ENCODE data around the gene P2RX5.

Gene P2RX5

DNA sequence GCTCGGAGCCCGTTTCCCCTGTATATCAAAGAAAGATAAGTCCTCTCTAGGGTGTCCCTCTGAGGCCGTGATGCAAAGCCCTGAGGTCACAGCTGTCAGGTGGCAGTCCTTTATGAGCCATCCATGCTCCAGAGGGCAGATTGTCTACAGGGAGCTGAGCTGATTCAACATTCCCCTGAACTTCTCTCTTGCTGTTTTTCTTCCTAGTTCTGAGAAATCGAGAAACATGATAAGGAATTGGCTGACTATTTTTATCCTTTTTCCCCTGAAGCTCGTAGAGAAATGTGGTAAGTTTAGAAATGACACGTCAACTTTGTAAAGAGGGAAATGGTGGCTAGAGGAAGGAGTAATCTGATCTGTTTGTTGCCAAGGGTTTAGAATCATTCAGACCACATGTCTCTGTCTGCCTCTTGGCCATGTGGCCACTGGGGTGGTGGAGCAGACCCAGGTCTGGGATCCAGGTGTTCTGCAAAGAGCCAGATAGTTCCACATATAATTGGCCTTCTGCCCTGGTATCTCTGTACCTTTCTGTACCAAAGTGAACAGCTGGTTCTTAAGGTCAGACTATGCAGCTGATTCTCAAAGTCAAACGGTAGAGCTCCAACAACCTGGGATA is 55.9 kb downstream of the P2RX5 start:
- TF ChIP-seq CTCF (IDR thresholded peaks at IDR 0.05) (no peak), ZFX (IDR thresholded peaks at IDR 0.05; ENCODE audit: borderline replicate concordance) (no peak)
- no peak overlapping the region for H3K27ac ChIP-seq

DNA sequence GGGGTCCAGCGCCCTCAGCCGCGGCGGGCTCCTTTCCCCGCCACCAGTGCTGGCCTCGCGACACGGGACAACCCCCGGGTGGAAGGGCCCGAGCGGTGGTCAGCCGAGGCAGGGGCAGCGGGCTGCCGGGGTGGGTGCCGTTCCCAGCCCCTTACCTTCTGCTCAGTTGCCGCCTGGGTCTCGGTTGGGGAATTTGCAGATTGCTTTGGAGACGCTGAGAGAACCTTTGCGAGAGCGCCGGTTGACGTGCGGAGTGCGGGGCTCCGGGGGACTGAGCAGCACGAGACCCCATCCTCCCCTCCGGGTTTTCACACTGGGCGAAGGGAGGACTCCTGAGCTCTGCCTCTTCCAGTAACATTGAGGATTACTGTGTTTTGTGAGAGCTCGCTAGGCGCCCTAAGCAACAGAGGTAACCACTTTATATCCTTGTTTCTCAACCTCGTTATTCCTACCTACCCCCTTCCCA is 59.0 kb downstream of the P2RX5 start:
- H3K27ac ChIP-seq: peak overlapping the region; percentile 92
- TF ChIP-seq CTCF (IDR thresholded peaks at IDR 0.05): no peak
- TF ChIP-seq ZFX (IDR thresholded peaks at IDR 0.05; ENCODE audit: borderline replicate concordance): no peak

DNA sequence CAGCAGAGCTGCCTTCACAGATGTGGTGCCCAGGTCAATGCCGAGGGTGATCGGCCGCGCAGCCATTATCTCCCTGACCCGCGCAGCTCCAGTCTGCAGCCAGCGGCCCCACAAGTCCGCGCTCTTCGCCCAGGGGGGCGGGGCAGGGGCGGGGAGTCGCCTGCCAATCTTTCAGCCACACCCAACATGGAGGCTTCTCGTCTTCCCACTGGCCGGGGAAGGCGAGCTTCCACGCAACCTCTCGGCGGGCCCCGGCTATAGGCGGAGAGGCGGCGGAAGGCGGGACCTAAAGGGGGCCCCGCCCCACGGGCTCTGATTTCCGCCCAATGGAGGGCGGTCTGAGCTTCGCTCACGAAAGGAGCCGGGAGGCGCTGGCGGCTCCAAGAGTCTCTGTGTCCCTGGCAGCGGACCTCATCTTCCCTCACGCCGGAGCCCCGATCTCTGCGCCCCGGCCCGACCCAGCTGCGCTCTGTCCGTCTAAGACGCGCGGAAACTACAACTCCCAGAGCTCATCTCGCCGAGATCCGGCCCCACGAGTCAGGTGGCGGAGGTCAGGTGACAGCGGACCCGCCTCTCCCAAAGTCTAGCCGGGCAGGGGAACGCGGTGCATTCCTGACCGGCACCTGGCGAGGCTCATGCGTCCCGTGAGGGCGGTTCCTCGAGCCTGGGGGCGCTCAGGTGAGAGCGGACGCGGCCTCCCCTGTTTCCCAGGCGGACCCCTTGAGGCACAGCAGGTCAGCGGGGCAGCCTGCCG is 59.6 kb downstream of the P2RX5 start, which contains the start of the genes CTNS and SHPK:
CTNS (plus strand) TSS at position 607 of the 754 bp plus-strand sequence. CDS start 3,447 bp downstream, outside the sequence.
SHPK (minus strand) TSS at position 97 of the 754 bp plus-strand sequence; CDS start at position 66, 31 bp downstream.
- peak within 1 kb of the TSS; percentile 92 for H3K27ac ChIP-seq
- TF ChIP-seq ZFX (IDR thresholded peaks at IDR 0.05; ENCODE audit: borderline replicate concordance) (no peak), CTCF (IDR thresholded peaks at IDR 0.05) (no peak)

DNA sequence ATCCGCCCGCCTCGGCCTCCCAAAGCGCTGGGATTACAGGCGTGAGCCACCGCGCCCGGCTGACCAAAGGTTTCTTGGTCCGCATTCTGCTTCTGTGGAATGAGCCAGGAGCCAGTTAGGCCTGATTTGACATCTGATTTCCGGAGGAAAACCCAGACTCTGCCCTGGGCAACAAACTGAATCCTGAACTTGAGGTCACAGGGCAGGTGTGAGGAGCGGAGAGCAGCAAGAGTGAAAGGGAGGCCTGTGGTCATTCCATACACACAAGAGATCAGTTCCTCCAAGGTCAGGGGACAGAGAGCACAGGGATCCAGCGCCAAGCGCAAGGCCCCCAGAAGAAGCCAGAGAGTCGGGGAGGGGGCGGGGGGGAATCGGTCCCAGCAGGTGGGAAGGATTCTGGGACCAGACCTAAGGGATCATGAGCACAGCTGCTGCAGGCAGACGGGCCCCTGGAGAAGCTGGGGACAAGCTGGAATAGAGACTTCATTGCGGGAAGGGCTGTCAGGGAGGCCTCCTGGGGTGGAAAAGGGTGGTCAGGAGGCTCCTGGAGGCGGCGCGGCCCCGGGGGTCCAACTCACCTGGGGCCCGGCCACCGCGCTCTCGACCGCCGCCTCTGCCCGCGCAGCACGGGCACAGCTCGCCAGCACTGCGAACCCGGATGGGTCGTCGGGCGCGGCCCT is 60.3 kb downstream of the P2RX5 start:
- TF ChIP-seq CTCF (IDR thresholded peaks at IDR 0.05) (no peak), ZFX (IDR thresholded peaks at IDR 0.05; ENCODE audit: borderline replicate concordance) (no peak)
- H3K27ac ChIP-seq: peak overlapping the region; percentile 92

DNA sequence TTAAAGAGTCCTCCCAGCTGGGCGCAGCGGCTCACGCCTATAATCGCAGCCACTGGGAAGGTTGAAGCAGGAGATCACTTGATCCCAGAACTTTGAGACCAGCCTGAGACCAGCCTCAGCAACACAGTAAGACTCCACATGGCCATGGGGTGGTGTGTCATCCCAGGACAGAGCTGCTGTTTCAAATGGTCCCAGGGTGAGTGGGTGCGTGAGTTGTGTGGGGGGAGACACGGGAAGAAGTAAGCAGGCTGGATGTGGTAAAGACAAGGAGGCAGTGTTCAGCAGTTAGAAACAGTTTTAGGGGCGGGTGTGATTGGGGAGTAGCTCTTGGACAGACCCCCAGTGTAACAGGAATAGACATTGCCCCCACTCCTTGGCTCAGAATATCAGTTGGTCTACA is 63.7 kb downstream of the P2RX5 start:
- no peak overlapping the region for H3K27ac ChIP-seq
- TF ChIP-seq CTCF (IDR thresholded peaks at IDR 0.05) (no peak), ZFX (IDR thresholded peaks at IDR 0.05; ENCODE audit: borderline replicate concordance) (no peak)

- no peak for TF ChIP-seq CTCF (IDR thresholded peaks at IDR 0.05)
- TF ChIP-seq ZFX (IDR thresholded peaks at IDR 0.05; ENCODE audit: borderline replicate concordance): no peak
- H3K27ac ChIP-seq: no peak overlapping the region
These were observed 65.2 kb downstream of the P2RX5 start for GRCh38 chr17:3630781-3631180.
